Measurements from ENCODE around the gene CATSPERE.
"Not testable (repeated sequence)": the region's sequence is repeated elsewhere in the genome, so short reads cannot be mapped to it uniquely, and the experiment has no call there.

The CATSPERE gene

DNA sequence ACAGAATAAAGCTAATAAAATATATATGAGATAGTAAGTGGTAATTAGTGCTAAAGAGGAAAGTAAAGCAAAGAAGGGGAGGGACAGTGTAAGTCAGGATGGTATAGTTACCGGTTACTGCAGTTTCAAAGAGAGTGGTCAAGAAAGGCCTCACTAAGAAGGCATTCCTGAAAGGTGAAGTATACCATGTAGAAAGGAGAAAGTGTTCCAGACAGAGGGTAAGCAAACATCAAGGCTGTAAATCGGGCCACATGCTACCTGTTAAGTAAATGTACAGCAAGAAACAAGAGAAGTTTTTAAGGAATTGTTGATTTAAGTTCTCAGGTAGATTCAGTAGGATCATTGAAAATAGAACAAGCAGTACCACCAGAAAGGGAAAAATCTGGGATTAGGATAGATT, 201.5 kb downstream of the CATSPERE start:
- peaks cover 8% of the 10 kb centered on the region for H3K4me1 ChIP-seq (ENCODE audit: low read length)
- H3K9me3 ChIP-seq (replicated peaks; ENCODE audit: insufficient read depth, low read length) = no peaks in the 10 kb centered on the region
- H3K9ac ChIP-seq (ENCODE audit: low read length) = no peak overlapping the region
- H2AFZ ChIP-seq (ENCODE audit: low read length) = no peak overlapping the region
- no peaks in the 10 kb centered on the region; the same call in 1 of the 2 replicates for H3K36me3 ChIP-seq (replicated peaks; ENCODE audit: insufficient read depth, low read length)
- H4K20me1 ChIP-seq (ENCODE audit: insufficient read depth, low read length) = no peaks in the 10 kb centered on the region
- no peak overlapping the region for H3K4me3 ChIP-seq (ENCODE audit: low read length)
- TF ChIP-seq, protein P1, sequence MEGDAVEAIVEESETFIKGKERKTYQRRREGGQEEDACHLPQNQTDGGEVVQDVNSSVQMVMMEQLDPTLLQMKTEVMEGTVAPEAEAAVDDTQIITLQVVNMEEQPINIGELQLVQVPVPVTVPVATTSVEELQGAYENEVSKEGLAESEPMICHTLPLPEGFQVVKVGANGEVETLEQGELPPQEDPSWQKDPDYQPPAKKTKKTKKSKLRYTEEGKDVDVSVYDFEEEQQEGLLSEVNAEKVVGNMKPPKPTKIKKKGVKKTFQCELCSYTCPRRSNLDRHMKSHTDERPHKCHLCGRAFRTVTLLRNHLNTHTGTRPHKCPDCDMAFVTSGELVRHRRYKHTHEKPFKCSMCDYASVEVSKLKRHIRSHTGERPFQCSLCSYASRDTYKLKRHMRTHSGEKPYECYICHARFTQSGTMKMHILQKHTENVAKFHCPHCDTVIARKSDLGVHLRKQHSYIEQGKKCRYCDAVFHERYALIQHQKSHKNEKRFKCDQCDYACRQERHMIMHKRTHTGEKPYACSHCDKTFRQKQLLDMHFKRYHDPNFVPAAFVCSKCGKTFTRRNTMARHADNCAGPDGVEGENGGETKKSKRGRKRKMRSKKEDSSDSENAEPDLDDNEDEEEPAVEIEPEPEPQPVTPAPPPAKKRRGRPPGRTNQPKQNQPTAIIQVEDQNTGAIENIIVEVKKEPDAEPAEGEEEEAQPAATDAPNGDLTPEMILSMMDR (IDR thresholded peaks at IDR 0.05; ENCODE audit: low read length) = no peak
- TF ChIP-seq EZH2 (optimal IDR thresholded peaks at IDR 0.05; ENCODE audit: low read depth, low read length) (no peak), EZH2phosphoT487 (IDR thresholded peaks at IDR 0.05; ENCODE audit: low read length) (no peak)
- H3F3A ChIP-seq (ENCODE audit: insufficient read depth, low read length) = no peaks in the 10 kb centered on the region
- no peak overlapping the region for H3K27ac ChIP-seq (ENCODE audit: low read length)
- H3K4me2 ChIP-seq (ENCODE audit: low read depth, low read length) = no peak overlapping the region
- H3K9me2 ChIP-seq (replicated peaks; ENCODE audit: insufficient read depth, low read length) = no peaks in the 10 kb centered on the region
- H3K79me2 ChIP-seq (ENCODE audit: low read length) = peaks cover 90% of the 10 kb centered on the region
- H3K27me3 ChIP-seq (replicated peaks; ENCODE audit: insufficient read depth, low read length) = no peaks in the 10 kb centered on the region
- no peak for DNase-seq

DNA sequence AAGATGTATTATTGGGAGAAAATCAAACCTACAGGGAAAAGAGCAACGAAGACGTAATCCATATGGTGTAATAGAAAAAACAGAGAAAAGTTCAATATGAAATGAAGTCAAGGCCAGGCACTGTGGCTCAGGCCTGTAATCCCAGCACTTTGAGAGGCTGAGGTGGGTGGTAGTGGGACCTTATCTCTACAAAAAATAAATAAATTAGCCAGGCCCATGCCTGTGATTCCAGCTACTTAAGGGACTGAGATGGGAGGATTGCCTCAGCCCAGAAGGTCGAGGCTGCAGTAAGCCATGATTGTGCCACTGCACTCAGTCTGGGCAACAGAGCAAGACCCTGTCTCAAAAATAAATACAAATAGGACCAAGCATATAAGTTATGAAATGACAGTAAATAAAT, 203.3 kb downstream of the CATSPERE start:
- no peak for DNase-seq
- Histone ChIP-seq H2AFZ (ENCODE audit: low read length) (no peak overlapping the region), H3K27ac (ENCODE audit: low read length) (no peak overlapping the region), H3K4me3 (ENCODE audit: low read length) (no peak overlapping the region), H3K9me2 (replicated peaks; ENCODE audit: insufficient read depth, low read length) (no peaks in the 10 kb centered on the region), H3K4me1 (ENCODE audit: low read length) (peaks cover 8% of the 10 kb centered on the region), H3K27me3 (replicated peaks; ENCODE audit: insufficient read depth, low read length) (no peaks in the 10 kb centered on the region), H3K36me3 (replicated peaks; ENCODE audit: insufficient read depth, low read length) (no peaks in the 10 kb centered on the region; the same call in 1 of the 2 replicates), H3K9me3 (replicated peaks; ENCODE audit: insufficient read depth, low read length) (no peaks in the 10 kb centered on the region), H3F3A (ENCODE audit: insufficient read depth, low read length) (no peaks in the 10 kb centered on the region), H3K9ac (ENCODE audit: low read length) (no peak overlapping the region), H3K79me2 (ENCODE audit: low read length) (peaks cover 90% of the 10 kb centered on the region), H3K4me2 (ENCODE audit: low read depth, low read length) (no peak overlapping the region), H4K20me1 (ENCODE audit: insufficient read depth, low read length) (no peaks in the 10 kb centered on the region)
- TF ChIP-seq EZH2phosphoT487 (IDR thresholded peaks at IDR 0.05; ENCODE audit: low read length) = no peak
- TF ChIP-seq EZH2 (optimal IDR thresholded peaks at IDR 0.05; ENCODE audit: low read depth, low read length) = no peak
- TF ChIP-seq, protein P1 (IDR thresholded peaks at IDR 0.05; ENCODE audit: low read length) = no peak

DNA sequence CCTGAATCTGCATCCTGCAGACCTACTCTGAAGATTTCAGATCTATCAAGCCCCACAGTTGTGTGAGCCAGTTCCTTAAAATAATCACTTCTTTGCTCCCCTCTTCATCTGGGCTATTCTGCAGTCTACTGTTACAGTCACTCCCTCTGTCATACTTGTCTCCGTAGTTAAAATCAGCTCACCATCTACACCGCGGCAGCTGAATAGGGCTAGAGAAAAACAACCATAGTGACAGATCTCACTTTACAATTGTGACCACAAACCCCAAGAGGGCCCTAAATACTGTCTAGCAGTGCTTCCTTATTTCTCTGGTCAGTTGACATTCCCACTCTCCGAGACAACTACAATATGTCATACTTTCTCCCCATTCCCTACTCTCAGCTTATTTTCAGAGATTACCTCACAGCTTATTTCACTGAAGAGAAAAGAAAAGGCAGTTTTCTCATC, 204.7 kb downstream of the CATSPERE start:
- Histone ChIP-seq H3K4me1 (ENCODE audit: low read length) (peaks cover 8% of the 10 kb centered on the region), H2AFZ (ENCODE audit: low read length) (no peak overlapping the region), H3K9me3 (replicated peaks; ENCODE audit: insufficient read depth, low read length) (no peaks in the 10 kb centered on the region), H3K27ac (ENCODE audit: low read length) (no peak overlapping the region), H3K4me2 (ENCODE audit: low read depth, low read length) (no peak overlapping the region), H3K9ac (ENCODE audit: low read length) (no peak overlapping the region), H4K20me1 (ENCODE audit: insufficient read depth, low read length) (no peaks in the 10 kb centered on the region), H3K4me3 (ENCODE audit: low read length) (no peak overlapping the region), H3F3A (ENCODE audit: insufficient read depth, low read length) (no peaks in the 10 kb centered on the region), H3K36me3 (replicated peaks; ENCODE audit: insufficient read depth, low read length) (no peaks in the 10 kb centered on the region; the same call in 1 of the 2 replicates), H3K79me2 (ENCODE audit: low read length) (peaks cover 82% of the 10 kb centered on the region), H3K9me2 (replicated peaks; ENCODE audit: insufficient read depth, low read length) (no peaks in the 10 kb centered on the region), H3K27me3 (replicated peaks; ENCODE audit: insufficient read depth, low read length) (no peaks in the 10 kb centered on the region)
- TF ChIP-seq, protein P1 (IDR thresholded peaks at IDR 0.05; ENCODE audit: low read length) = no peak
- DNase-seq = no peak

DNA sequence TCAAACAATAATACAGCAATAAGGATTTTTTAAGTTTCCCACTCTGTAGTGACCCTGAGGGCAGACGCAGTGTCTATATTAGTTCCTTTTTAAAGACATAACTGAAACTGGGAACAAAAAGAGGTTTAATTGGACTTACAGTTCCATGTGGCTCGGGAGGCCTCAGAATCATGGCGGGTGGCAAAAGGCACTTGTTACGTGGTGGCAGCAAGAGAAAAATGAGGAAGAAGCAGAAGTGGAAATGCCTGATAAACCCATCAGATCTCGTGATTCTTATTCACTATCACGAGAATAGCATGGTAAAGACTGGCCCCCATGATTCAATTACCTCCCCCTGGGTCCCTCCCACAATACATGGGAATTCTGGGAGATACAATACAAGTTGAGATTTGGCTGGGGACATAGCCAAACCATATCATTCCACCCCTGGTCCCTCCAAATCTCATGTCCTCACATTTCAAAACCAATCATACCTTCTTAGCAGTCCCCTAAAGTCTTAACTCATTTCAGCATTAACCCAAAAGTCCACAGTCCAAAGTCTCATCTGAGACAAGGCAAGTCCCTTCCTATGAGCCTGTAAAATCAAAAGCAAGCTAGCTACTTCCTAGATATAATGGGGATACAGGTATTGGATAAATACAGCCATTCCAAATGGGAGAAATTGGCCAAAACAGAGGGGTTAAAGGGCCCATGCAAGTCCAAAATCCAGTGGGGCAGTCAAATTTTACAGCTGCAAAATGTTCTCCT, 205.8 kb downstream of the CATSPERE start:
- not testable (repeated sequence) for H3K9me3 ChIP-seq (replicated peaks; ENCODE audit: insufficient read depth, low read length); H3K9ac ChIP-seq (ENCODE audit: low read length); H4K20me1 ChIP-seq (ENCODE audit: insufficient read depth, low read length); H3K27ac ChIP-seq (ENCODE audit: low read length); H3F3A ChIP-seq (ENCODE audit: insufficient read depth, low read length); H3K36me3 ChIP-seq (replicated peaks; ENCODE audit: insufficient read depth, low read length); H3K9me2 ChIP-seq (replicated peaks; ENCODE audit: insufficient read depth, low read length); DNase-seq; H2AFZ ChIP-seq (ENCODE audit: low read length); H3K4me2 ChIP-seq (ENCODE audit: low read depth, low read length); H3K27me3 ChIP-seq (replicated peaks; ENCODE audit: insufficient read depth, low read length); H3K4me3 ChIP-seq (ENCODE audit: low read length); H3K4me1 ChIP-seq (ENCODE audit: low read length)
- H3K79me2 ChIP-seq (ENCODE audit: low read length) = peaks cover 87% of the 10 kb centered on the region

Data from MM.1S (cell line).